Fibroblast of villous mesenchyme (primary cell): ENCODE results near the gene GRIN1. TPM values are rescaled to one million over a fixed set of nuclear protein-coding genes. Genes with fewer than 3 reads are reported as not detected.

Experiments used
- DNase-seq: peaks from one replicate; pipeline ENCODE4 v3.0.0-alpha.2; 2010; ENCODE audit warnings: low read depth
- H3K4me3 ChIP-seq: 2 replicates; pipeline ENCODE4 v1.5.1; 2011; ENCODE audit warnings: low read depth, mild to moderate bottlenecking, low read length
- total RNA-seq: library from RNA; depleted of rRNA; stranded (reverse); fragments of >200 nt; gene quantifications from 2 replicates; pipeline ENCODE4 v1.2.3, GENCODE V29; 2012
- TF ChIP-seq, protein P1 (sequence below): IDR thresholded peaks from 2 replicates; pipeline ENCODE4 v1.5.1; 2012; ENCODE audit warnings: low read depth, mild to moderate bottlenecking, low read length; ENCODE audit not compliant: insufficient read depth

GRIN1 gene
- total RNA-seq, 1 donor: not detected

DNA sequence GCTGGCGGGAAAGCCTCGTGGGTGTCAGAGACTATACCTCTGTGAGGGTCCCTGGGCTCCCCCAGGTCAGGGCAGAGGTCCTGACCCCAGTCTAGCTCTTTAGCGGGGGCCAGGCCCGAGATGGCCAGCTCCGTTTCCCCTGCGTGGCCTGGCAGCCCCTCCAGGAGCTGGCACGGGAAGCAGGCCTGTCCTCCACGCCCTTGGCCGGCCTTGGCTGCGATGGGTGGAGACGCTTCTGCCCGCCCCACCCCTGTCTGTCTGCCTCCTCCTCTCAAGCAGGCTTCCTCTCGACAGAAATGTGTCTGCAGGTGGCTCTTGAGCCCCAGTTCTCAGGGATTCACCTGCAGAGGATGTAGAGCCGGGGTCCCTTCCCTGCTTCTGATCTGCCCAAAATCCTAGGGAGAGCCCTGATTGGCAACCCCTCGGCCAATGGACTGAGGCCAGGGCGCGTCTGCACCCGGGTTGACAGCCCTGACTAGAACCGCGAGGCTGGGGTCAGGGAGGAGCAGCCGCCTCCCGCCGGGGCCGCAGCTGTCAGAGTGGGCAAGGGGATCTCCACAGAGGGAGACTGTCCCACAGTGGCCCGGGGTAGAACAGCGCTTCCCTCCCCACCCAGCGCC lies 2.6 kb upstream of the GRIN1 start:
- TF ChIP-seq, protein P1, sequence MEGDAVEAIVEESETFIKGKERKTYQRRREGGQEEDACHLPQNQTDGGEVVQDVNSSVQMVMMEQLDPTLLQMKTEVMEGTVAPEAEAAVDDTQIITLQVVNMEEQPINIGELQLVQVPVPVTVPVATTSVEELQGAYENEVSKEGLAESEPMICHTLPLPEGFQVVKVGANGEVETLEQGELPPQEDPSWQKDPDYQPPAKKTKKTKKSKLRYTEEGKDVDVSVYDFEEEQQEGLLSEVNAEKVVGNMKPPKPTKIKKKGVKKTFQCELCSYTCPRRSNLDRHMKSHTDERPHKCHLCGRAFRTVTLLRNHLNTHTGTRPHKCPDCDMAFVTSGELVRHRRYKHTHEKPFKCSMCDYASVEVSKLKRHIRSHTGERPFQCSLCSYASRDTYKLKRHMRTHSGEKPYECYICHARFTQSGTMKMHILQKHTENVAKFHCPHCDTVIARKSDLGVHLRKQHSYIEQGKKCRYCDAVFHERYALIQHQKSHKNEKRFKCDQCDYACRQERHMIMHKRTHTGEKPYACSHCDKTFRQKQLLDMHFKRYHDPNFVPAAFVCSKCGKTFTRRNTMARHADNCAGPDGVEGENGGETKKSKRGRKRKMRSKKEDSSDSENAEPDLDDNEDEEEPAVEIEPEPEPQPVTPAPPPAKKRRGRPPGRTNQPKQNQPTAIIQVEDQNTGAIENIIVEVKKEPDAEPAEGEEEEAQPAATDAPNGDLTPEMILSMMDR: no peak
- DNase-seq: no peak
- no peak overlapping the region for H3K4me3 ChIP-seq

GRCh38 chr9:137136881-137137607 lies 1.9 kb upstream of the GRIN1 start:
- DNase-seq: no peak
- TF ChIP-seq, protein P1: no peak
- H3K4me3 ChIP-seq: no peak overlapping the region

DNA sequence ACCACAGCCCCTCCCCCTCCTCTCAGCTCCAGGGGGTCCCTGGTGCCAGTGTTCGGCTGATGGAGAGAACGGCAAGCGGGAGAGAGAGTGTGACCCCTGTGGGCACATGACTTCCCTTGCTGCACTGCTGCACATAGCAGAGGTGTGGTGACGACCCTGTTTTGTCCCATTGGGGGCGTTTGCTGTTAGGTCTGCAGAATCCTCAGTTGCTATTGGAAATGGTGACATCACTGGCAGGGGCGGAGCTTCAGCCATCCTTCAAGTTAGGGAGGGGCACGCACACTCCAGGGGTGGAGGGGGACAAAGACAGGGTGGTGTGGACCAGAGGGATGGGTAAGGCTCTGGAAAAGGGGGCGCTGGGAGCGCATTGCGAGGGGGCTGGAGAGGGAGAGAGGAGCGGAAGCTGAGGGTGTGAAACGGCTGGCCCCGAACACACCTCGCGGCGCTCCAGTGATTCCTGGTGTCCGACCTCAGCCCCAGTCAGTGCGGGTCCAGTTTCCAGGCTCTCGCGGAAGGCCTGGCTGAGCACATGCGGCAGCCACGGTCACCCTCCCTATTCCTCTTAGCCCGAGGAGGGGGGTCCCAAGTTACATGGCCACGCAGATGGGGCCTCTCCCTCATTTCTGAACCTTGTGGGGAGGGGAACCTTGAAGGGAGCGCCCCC lies 764 bp upstream of the GRIN1 start:
- H3K4me3 ChIP-seq: no peak overlapping the region
- TF ChIP-seq, protein P1: no peak
- DNase-seq: no peak

GRCh38 chr9:137139468-137140150 lies 655 bp downstream of the GRIN1 start:
- TF ChIP-seq, protein P1: no peak
- DNase-seq: no peak
- no peak overlapping the region for H3K4me3 ChIP-seq

GRCh38 chr9:137140151-137141012 lies 1.4 kb downstream of the GRIN1 start:
- H3K4me3 ChIP-seq: no peak overlapping the region
- DNase-seq: no peak
- TF ChIP-seq, protein P1: no peak

DNA sequence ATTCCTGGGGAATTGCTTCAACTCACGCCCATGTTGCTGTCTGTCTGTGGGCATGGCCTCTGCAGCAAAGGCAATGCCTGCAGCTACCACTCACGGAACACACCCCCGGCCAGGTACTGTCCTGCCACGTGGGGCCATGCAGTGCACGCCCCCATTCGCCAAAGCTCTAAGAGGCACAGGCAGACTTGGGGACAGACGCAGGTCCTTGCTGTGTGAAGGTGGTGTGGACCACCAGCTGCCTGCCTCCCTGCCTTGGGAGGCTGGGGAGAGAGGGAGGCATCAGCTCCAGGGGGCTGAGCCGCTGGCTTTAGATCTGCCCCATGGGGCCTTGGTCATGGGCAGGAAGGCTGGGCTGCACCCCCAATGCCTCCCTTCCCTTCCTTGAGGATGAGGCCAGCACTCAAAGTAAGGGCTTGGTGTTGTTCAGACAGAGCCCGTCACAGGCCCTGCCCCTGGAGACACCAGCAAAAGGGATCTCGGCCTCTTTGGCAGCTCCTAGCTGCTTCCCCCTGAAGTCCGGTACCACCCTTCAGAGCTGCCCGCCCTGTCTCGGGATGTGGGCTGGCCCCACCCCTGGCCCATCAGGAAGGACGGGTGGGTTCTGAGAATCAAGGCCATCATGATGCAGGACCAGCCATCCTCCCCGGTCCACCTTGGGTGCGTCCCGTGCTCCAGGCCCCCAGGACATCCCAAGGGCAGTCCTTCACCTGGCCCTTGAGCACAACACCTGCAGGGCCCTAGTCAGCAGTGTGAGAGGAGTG lies 2.3 kb downstream of the GRIN1 start:
- DNase-seq: no peak
- TF ChIP-seq, protein P1: no peak
- no peak overlapping the region for H3K4me3 ChIP-seq
